Gastroesophageal sphincter (tissue), 4 donors: ENCODE measurements around the gene GSTM3. TPM values are rescaled to one million over a fixed set of nuclear protein-coding genes. Genes with fewer than 3 reads are reported as not detected.

Source experiments
- ATAC-seq: fragments of 150-250 bp; one replicate; pipeline ENCODE4 v1.9.1; 2016; ENCODE audit warnings: mild to moderate bottlenecking, moderate library complexity
- H3K27ac ChIP-seq, 4 donors: fragments of 200-600 bp; sonication (generic) in 3 of 4; 1 replicate in 3 of 4; 2 replicates in 1 of 4; pipeline ENCODE4 v1.5.1; 2016 to 2019
- H3K27me3 ChIP-seq: fragments of 200-600 bp; sonication (generic); one replicate; pipeline ENCODE4 v1.5.1; 2019
- H3K36me3 ChIP-seq, 2 donors: fragments of 200-600 bp; sonication (generic); one replicate each; pipeline ENCODE4 v1.5.1; 2019; ENCODE audit warnings: control low read depth in 1 of 2
- H3K4me1 ChIP-seq, 3 donors: fragments of 200-600 bp; sonication (generic); 1 replicate in 2 of 3; 2 replicates in 1 of 3; pipeline ENCODE4 v1.5.1; 2016 to 2019; ENCODE audit warnings: control low read depth in 2 of 3
- H3K4me3 ChIP-seq, 2 donors: fragments of 200-600 bp; sonication (generic); one replicate each; pipeline ENCODE4 v1.5.1; 2019; ENCODE audit warnings: mild to moderate bottlenecking in 1 of 2, moderate library complexity in 1 of 2
- H3K9me3 ChIP-seq, 3 donors: fragments of 200-600 bp; sonication (generic); one replicate each; pipeline ENCODE4 v1.5.1; 2017 to 2019; ENCODE audit warnings: control low read depth in 2 of 3
- CTCF ChIP-seq, 4 experiments: fragments of 200-600 bp in 2 of 4; fragments of 450-650 bp in 2 of 4; sonication (generic) in 1 of 4; IDR thresholded peaks; one replicate each; pipeline ENCODE4 v1.5.1; 2017 to 2019; ENCODE audit warnings: antibody characterized with exemption in 4 of 4, mild to moderate bottlenecking in 2 of 4, moderate library complexity in 2 of 4
- EP300 ChIP-seq: sonication (generic); formaldehyde crosslinking; IDR thresholded peaks from one replicate; pipeline ENCODE4 v1.6.1; 2017; ENCODE audit warnings: antibody characterized with exemption, mild to moderate bottlenecking
- POLR2A ChIP-seq, 2 donors: fragments of 450-650 bp; IDR thresholded peaks; one replicate each; pipeline ENCODE4 v1.6.1; 2017; ENCODE audit warnings: antibody characterized with exemption in 2 of 2, mild to moderate bottlenecking in 2 of 2, moderate library complexity in 1 of 2
- POLR2AphosphoS5 ChIP-seq: sonication (generic); formaldehyde crosslinking; IDR thresholded peaks from one replicate; pipeline ENCODE4 v1.6.1; 2017; ENCODE audit warnings: antibody characterized with exemption
- WGBS, 2 donors: methylation state at CpG; one replicate each; pipeline ENCODE4 v1.1.5; 2018; ENCODE audit warnings: low coverage in 1 of 2; 5-methylcytosine and 5-hydroxymethylcytosine counted together
- total RNA-seq, 4 donors: library from RNA; depleted of rRNA; stranded (reverse); fragments of >200 nt; gene quantifications; one replicate each; pipeline ENCODE4 v1.1.0, GENCODE V29; 2016

The GSTM3 gene
- total RNA-seq, 4 donors from 2014 or later, result 70.1 to 90.9 (median 80.1) TPM

GRCh38 chr1:109725510-109725909 lies 15.3 kb downstream of the GSTM3 start:
- Histone ChIP-seq H3K27ac (no peak overlapping the region), H3K36me3 (no peaks in the 10 kb centered on the region), H3K4me1 (no peaks in the 10 kb centered on the region), H3K27me3 (no peaks in the 10 kb centered on the region), H3K4me3 (no peak overlapping the region), H3K9me3 (no peaks in the 10 kb centered on the region)
- WGBS, 2 donors, result 77 to 100% methylated on average over 1 to 3 of the region's 4 CpGs
- no peak for ATAC-seq
- TF ChIP-seq POLR2AphosphoS5 (no peak), EP300 (no peak), CTCF (IDR thresholded peaks at IDR 0.05) (no peak), POLR2A (IDR thresholded peaks at IDR 0.05) (no peak)

DNA sequence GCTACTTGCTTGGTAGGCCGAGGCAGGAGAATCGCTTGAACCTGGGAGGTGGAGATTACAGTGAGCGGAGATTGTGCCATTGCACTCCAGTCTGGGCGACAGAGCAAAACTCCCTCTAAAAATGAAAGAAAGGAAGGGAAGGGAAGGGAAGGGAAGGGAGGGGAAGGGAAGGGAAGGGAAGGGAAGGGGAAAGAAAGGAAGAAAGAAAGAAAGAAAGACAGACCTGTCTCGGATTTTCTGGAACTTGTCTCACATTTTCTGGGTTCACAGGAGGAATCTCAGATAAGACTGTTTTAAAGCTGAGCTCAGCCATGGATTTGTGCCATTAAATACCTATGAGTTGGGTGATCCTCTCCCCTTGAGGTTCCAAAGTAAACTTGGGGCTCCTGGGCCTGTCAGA lies 15.9 kb downstream of the GSTM3 start:
- no peaks in the 10 kb centered on the region for H3K27me3 ChIP-seq
- H3K36me3 ChIP-seq, result no peaks in the 10 kb centered on the region
- no peak for ATAC-seq
- no peaks in the 10 kb centered on the region for H3K9me3 ChIP-seq
- TF ChIP-seq EP300, result no peak
- TF ChIP-seq POLR2A (IDR thresholded peaks at IDR 0.05), result no peak
- TF ChIP-seq POLR2AphosphoS5, result no peak
- H3K4me1 ChIP-seq, result no peaks in the 10 kb centered on the region
- H3K4me3 ChIP-seq, result no peak overlapping the region
- no peak overlapping the region for H3K27ac ChIP-seq
- 92 to 100% methylated on average over 4 to 5 of the region's 5 CpGs for WGBS, 2 donors

DNA sequence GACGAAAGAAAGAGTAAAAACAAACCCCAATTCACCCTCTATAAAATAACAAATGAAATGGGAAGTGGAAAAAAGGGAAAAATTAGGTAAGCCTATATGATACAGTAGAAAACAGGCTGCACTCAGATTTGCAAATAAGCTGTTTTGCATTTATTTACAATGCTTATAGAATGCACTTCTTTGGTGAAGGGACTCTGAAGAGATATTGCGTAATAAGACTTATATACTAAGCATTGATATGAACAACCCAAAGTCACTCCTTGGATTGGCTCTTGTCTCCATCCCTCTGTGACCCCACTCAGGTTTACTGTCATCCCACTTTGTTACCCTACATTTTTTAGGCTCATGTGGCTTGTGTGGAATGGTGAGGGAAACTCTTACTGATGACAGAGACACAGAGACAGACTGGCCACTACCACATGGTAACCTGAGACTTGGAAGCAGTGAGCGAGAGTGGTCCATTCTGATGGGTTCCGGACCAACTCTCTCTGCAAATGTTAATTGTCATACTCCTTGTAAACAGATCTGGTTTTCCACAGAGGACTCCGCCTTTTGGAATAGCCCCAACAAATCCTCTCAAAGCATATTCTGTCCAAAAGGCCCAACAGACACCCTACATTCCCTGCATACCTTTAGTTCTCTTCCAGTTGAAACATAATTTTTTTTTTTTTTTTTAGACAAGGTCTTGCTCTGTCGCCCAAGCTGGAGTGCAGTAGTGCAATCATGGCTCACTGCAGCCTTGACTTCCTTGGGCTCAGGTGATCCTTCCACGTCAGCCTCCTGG lies 17.7 kb downstream of the GSTM3 start:
- peak; percentile 39 for ATAC-seq
- Histone ChIP-seq H3K4me1 (no peaks in the 10 kb centered on the region), H3K27me3 (no peaks in the 10 kb centered on the region), H3K36me3 (no peaks in the 10 kb centered on the region), H3K27ac (no peak overlapping the region), H3K4me3 (no peak overlapping the region), H3K9me3 (no peaks in the 10 kb centered on the region)
- TF ChIP-seq POLR2AphosphoS5 (no peak), CTCF (IDR thresholded peaks at IDR 0.05) (no peak), EP300 (no peak), POLR2A (IDR thresholded peaks at IDR 0.05) (no peak)
- WGBS, 2 donors, result 72 to 75% methylated on average over 5 to 7 of the region's 7 CpGs

- Histone ChIP-seq H3K27me3 (no peaks in the 10 kb centered on the region), H3K9me3 (no peaks in the 10 kb centered on the region), H3K27ac (no peak overlapping the region), H3K36me3 (no peaks in the 10 kb centered on the region), H3K4me3 (no peak overlapping the region), H3K4me1 (no peaks in the 10 kb centered on the region)
- no peak for TF ChIP-seq POLR2A (IDR thresholded peaks at IDR 0.05)
- no peak for TF ChIP-seq CTCF (IDR thresholded peaks at IDR 0.05)
- no peak for TF ChIP-seq EP300
- TF ChIP-seq POLR2AphosphoS5, result no peak
- ATAC-seq, result no peak
- 82 to 100% methylated on average over 1 of the region's 1 CpG for WGBS, 2 donors
These were observed 18.9 kb downstream of the GSTM3 start for GRCh38 chr1:109721971-109722370.

DNA sequence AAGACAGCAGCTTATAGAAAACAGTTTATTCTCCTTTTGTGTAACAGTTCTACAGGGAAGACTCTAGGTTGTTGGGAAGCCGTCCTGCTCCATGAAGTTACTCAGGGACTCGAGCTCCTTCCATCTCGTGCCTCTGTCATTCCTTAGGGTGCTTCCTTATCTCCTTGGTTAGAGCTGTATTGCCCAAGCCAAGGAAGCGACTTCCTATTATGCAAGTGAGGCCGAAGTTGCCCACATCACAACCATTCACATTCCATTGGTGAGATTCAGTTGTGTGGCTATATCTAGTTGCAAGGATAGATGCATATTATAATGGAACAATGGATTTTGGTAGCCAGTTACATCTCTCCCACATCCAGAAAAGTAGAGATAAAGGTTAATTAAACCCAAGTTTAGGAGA lies 19.8 kb downstream of the GSTM3 start:
- no peak for ATAC-seq
- H3K27ac ChIP-seq, result no peak overlapping the region
- H3K4me3 ChIP-seq, result no peak overlapping the region
- no peaks in the 10 kb centered on the region for H3K4me1 ChIP-seq
- TF ChIP-seq POLR2AphosphoS5 (no peak), CTCF (IDR thresholded peaks at IDR 0.05) (no peak), POLR2A (IDR thresholded peaks at IDR 0.05) (no peak), EP300 (no peak)
- no peaks in the 10 kb centered on the region for H3K9me3 ChIP-seq
- no peaks in the 10 kb centered on the region for H3K27me3 ChIP-seq
- WGBS, 2 donors, result 78 to 96% methylated on average over 4 to 5 of the region's 5 CpGs
- no peaks in the 10 kb centered on the region for H3K36me3 ChIP-seq
